Measurements from ENCODE around the gene C1orf105.

Gene C1orf105

GRCh38 chr1:172515927-172516326, 95.4 kb downstream of the C1orf105 start:
- H4K20me1 ChIP-seq (ENCODE audit: low read depth, low read length) = no peaks in the 10 kb centered on the region
- no peaks in the 10 kb centered on the region for H3K27me3 ChIP-seq (ENCODE audit: low read length)
- H3K9ac ChIP-seq (ENCODE audit: low read length) = no peak overlapping the region
- no peak overlapping the region for H3K27ac ChIP-seq (ENCODE audit: low read depth, low read length)
- no peak overlapping the region for H3K4me3 ChIP-seq (ENCODE audit: insufficient read depth, low read length, poor library complexity, severe bottlenecking)
- H3K4me2 ChIP-seq (ENCODE audit: low read depth, low read length, poor library complexity, severe bottlenecking) = no peak overlapping the region
- H3K9me3 ChIP-seq (ENCODE audit: insufficient read depth, low read length) = no peaks in the 10 kb centered on the region
- H3F3A ChIP-seq (ENCODE audit: insufficient read depth) = no peaks in the 10 kb centered on the region
- no peaks in the 10 kb centered on the region for H3K79me2 ChIP-seq (ENCODE audit: insufficient read depth, low read length)
- no peak for TF ChIP-seq EZH2phosphoT487 (conservative IDR thresholded peaks at IDR 0.05; ENCODE audit: low read length)
- TF ChIP-seq, protein P1, sequence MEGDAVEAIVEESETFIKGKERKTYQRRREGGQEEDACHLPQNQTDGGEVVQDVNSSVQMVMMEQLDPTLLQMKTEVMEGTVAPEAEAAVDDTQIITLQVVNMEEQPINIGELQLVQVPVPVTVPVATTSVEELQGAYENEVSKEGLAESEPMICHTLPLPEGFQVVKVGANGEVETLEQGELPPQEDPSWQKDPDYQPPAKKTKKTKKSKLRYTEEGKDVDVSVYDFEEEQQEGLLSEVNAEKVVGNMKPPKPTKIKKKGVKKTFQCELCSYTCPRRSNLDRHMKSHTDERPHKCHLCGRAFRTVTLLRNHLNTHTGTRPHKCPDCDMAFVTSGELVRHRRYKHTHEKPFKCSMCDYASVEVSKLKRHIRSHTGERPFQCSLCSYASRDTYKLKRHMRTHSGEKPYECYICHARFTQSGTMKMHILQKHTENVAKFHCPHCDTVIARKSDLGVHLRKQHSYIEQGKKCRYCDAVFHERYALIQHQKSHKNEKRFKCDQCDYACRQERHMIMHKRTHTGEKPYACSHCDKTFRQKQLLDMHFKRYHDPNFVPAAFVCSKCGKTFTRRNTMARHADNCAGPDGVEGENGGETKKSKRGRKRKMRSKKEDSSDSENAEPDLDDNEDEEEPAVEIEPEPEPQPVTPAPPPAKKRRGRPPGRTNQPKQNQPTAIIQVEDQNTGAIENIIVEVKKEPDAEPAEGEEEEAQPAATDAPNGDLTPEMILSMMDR (IDR thresholded peaks at IDR 0.05; ENCODE audit: insufficient read depth, low read length, poor library complexity, severe bottlenecking) = no peak
- H2AFZ ChIP-seq (ENCODE audit: low read depth, low read length, severe bottlenecking) = no peak overlapping the region
- no peaks in the 10 kb centered on the region for H3K36me3 ChIP-seq (ENCODE audit: low read length)
- no peaks in the 10 kb centered on the region for H3K9me2 ChIP-seq (replicated peaks; ENCODE audit: insufficient read depth, low read length)

DNA sequence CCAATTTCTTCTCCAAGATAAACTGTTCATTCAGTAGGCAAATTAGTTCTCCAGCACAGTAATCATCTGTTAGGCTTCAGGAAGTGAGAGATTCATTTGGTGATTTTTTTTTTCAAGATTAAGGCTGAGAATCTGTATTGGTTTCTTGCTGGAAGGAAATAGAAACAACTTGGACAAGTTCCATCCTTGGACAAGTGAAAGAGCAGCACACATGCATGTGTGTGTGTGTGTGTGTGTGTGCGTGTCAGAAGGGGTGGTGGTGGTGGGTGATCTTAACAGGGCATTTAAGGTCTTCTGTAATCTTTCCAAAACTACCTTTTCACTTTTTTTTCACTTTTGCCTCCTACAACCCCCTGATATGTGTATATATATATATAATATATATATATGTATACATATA, 96.6 kb downstream of the C1orf105 start:
- Histone ChIP-seq H3K9ac (ENCODE audit: low read length) (no peak overlapping the region), H3K79me2 (ENCODE audit: insufficient read depth, low read length) (no peaks in the 10 kb centered on the region), H3K27ac (ENCODE audit: low read depth, low read length) (no peak overlapping the region), H4K20me1 (ENCODE audit: low read depth, low read length) (no peaks in the 10 kb centered on the region), H3K9me3 (ENCODE audit: insufficient read depth, low read length) (no peaks in the 10 kb centered on the region), H3K27me3 (ENCODE audit: low read length) (no peaks in the 10 kb centered on the region), H3K4me3 (ENCODE audit: insufficient read depth, low read length, poor library complexity, severe bottlenecking) (no peak overlapping the region), H3F3A (ENCODE audit: insufficient read depth) (no peaks in the 10 kb centered on the region), H3K9me2 (replicated peaks; ENCODE audit: insufficient read depth, low read length) (no peaks in the 10 kb centered on the region), H3K36me3 (ENCODE audit: low read length) (no peaks in the 10 kb centered on the region), H3K4me2 (ENCODE audit: low read depth, low read length, poor library complexity, severe bottlenecking) (no peak overlapping the region), H2AFZ (ENCODE audit: low read depth, low read length, severe bottlenecking) (no peak overlapping the region)
- TF ChIP-seq, protein P1 (IDR thresholded peaks at IDR 0.05; ENCODE audit: insufficient read depth, low read length, poor library complexity, severe bottlenecking) = no peak
- TF ChIP-seq EZH2phosphoT487 (conservative IDR thresholded peaks at IDR 0.05; ENCODE audit: low read length) = no peak

DNA sequence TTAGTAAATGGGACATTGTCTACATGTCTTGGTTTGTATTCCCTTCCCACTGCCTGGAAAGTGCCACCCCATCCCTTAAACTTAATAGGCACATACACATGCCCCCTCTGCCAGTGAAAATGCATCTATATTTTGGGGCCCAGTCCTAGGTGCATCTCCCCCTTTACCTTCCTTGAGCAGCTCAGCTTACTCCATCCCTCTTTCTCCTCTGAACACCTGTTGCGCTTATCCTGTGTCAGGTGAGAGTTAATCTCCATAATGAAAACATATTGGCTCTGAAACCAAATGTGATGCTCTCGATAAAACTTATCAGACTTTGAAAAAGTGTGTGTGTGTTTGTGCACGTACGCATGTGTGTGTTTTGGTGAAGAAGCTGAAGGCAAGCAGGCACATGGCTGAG, 97.1 kb downstream of the C1orf105 start:
- Histone ChIP-seq H3K9me3 (ENCODE audit: insufficient read depth, low read length) (no peaks in the 10 kb centered on the region), H4K20me1 (ENCODE audit: low read depth, low read length) (no peaks in the 10 kb centered on the region), H3K79me2 (ENCODE audit: insufficient read depth, low read length) (no peaks in the 10 kb centered on the region), H3K9ac (ENCODE audit: low read length) (no peak overlapping the region), H3F3A (ENCODE audit: insufficient read depth) (no peaks in the 10 kb centered on the region), H3K27ac (ENCODE audit: low read depth, low read length) (no peak overlapping the region), H3K4me3 (ENCODE audit: insufficient read depth, low read length, poor library complexity, severe bottlenecking) (no peak overlapping the region), H3K36me3 (ENCODE audit: low read length) (no peaks in the 10 kb centered on the region), H3K4me2 (ENCODE audit: low read depth, low read length, poor library complexity, severe bottlenecking) (no peak overlapping the region), H2AFZ (ENCODE audit: low read depth, low read length, severe bottlenecking) (no peak overlapping the region), H3K9me2 (replicated peaks; ENCODE audit: insufficient read depth, low read length) (no peaks in the 10 kb centered on the region), H3K27me3 (ENCODE audit: low read length) (no peaks in the 10 kb centered on the region)
- TF ChIP-seq, protein P1 (IDR thresholded peaks at IDR 0.05; ENCODE audit: insufficient read depth, low read length, poor library complexity, severe bottlenecking) = no peak
- TF ChIP-seq EZH2phosphoT487 (conservative IDR thresholded peaks at IDR 0.05; ENCODE audit: low read length) = no peak

Data from SU-DHL-6 (cell line).